HCEC 1CT (cell line): ENCODE results near the gene OPCML.

ENCODE experiments used
- DNase-seq: peaks from one replicate; pipeline ENCODE4 v3.0.0-alpha.2; 2017

Gene OPCML

GRCh38 chr11:132686886-132687285 is 845.4 kb downstream of the OPCML start:
- DNase-seq, result no peak

- peak; percentile 59 for DNase-seq
These were observed 847.1 kb downstream of the OPCML start for GRCh38 chr11:132685174-132685611.

GRCh38 chr11:132683602-132684001 is 848.7 kb downstream of the OPCML start:
- DNase-seq, result peak; percentile 5

- no peak for DNase-seq
These were observed 850.3 kb downstream of the OPCML start for GRCh38 chr11:132681971-132682370.

GRCh38 chr11:132680584-132680983 is 851.7 kb downstream of the OPCML start:
- no peak for DNase-seq

GRCh38 chr11:132674151-132674550 is 858.1 kb downstream of the OPCML start:
- DNase-seq, result no peak

GRCh38 chr11:132671851-132672370 is 860.4 kb downstream of the OPCML start:
- DNase-seq, result no peak

GRCh38 chr11:132670921-132671675 is 861.2 kb downstream of the OPCML start:
- DNase-seq, result no peak

GRCh38 chr11:132669949-132670348 is 862.4 kb downstream of the OPCML start:
- no peak for DNase-seq

- DNase-seq, result no peak
These were observed 867.1 kb downstream of the OPCML start for GRCh38 chr11:132665205-132665604.

GRCh38 chr11:132658696-132659095 is 873.6 kb downstream of the OPCML start:
- no peak for DNase-seq

GRCh38 chr11:132658004-132658403 is 874.3 kb downstream of the OPCML start:
- DNase-seq, result no peak

- no peak for DNase-seq
These were observed 877.0 kb downstream of the OPCML start for GRCh38 chr11:132655187-132655855.

- DNase-seq, result no peak
These were observed 879.1 kb downstream of the OPCML start for GRCh38 chr11:132653237-132653636.

GRCh38 chr11:132650969-132651720 is 881.2 kb downstream of the OPCML start:
- peak; percentile 6 for DNase-seq

GRCh38 chr11:132649277-132649676 is 883.0 kb downstream of the OPCML start:
- no peak for DNase-seq

GRCh38 chr11:132648851-132649250 is 883.5 kb downstream of the OPCML start:
- no peak for DNase-seq

- no peak for DNase-seq
These were observed 885.4 kb downstream of the OPCML start for GRCh38 chr11:132646890-132647289.

- DNase-seq, result no peak
These were observed 887.6 kb downstream of the OPCML start for GRCh38 chr11:132644520-132645239.

GRCh38 chr11:132643239-132643638 is 889.1 kb downstream of the OPCML start:
- no peak for DNase-seq

- no peak for DNase-seq
These were observed 891.3 kb downstream of the OPCML start for GRCh38 chr11:132640952-132641351.

- no peak for DNase-seq
These were observed 892.3 kb downstream of the OPCML start for GRCh38 chr11:132639986-132640385.

- no peak for DNase-seq
These were observed 892.9 kb downstream of the OPCML start for GRCh38 chr11:132639403-132639802.
